Measurements from ENCODE around the gene TRPV5. TPM values are rescaled to one million over a fixed set of nuclear protein-coding genes. Genes with fewer than 3 reads are reported as not detected.

Gene TRPV5
- total RNA-seq, 4 donors from 2014 or later = not detected

GRCh38 chr7:142863891-142864685 lies 69.5 kb downstream of the TRPV5 start:
- no peak overlapping the region for H3K4me3 ChIP-seq (replicated peaks in 1 of 3)
- TF ChIP-seq CTCF (IDR thresholded peaks at IDR 0.05) (no peak), POLR2A (IDR thresholded peaks at IDR 0.05) (no peak)
- 92 to 94% methylated on average over 35 to 36 of the region's 37 CpGs for WGBS, 2 donors
- no peak overlapping the region for H3K27ac ChIP-seq
- no peaks in the 10 kb centered on the region for H3K27me3 ChIP-seq
- intact Hi-C loops (cut with DNase I) = no loop called here
- H3K36me3 ChIP-seq = no peaks in the 10 kb centered on the region
- H3K9me3 ChIP-seq = no peaks in the 10 kb centered on the region
- DNase-seq = no peak
- H3K4me1 ChIP-seq = peaks cover 0 to 7% of the 10 kb centered on the region in 2 donors

- H3K27ac ChIP-seq = no peak overlapping the region
- no peak for TF ChIP-seq POLR2A (IDR thresholded peaks at IDR 0.05)
- TF ChIP-seq CTCF (IDR thresholded peaks at IDR 0.05) = no peak
- DNase-seq = no peak
- H3K4me1 ChIP-seq = peaks cover 0 to 7% of the 10 kb centered on the region in 2 donors
- WGBS, 2 donors = 63 to 79% methylated on average over 7 of the region's 7 CpGs
- no peaks in the 10 kb centered on the region for H3K27me3 ChIP-seq
- intact Hi-C loops (cut with DNase I) = no loop called here
- H3K36me3 ChIP-seq = no peaks in the 10 kb centered on the region
- H3K9me3 ChIP-seq = no peaks in the 10 kb centered on the region
- no peak overlapping the region for H3K4me3 ChIP-seq (replicated peaks in 1 of 3)
These were observed 70.7 kb downstream of the TRPV5 start for GRCh38 chr7:142862786-142863400.

DNA sequence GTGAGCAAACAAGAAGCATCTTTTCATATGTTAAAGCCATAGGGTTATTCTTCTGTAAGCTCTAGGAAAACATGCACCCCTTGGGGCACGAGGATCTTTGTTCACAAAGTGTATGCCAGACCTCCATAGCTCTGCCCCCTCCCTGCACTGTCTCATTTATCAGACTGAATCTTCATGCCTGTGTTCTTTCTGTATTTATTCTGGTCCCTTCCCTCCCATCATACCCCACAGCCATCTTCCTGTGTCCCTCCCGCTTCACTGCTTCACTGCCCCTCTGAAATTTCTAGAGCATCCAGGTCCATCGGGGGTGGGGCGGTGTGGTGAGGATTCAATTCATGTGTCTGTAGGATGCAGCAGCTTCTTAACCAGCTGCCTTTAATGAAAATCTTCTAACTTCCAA lies 71.2 kb downstream of the TRPV5 start:
- peak in 1 of 2 donors; percentile 16 for DNase-seq
- whole genome bisulfite sequencing, 2 donors = 63 to 65% methylated on average over 4 of the region's 4 CpGs
- H3K4me1 ChIP-seq = peaks cover 0 to 7% of the 10 kb centered on the region in 2 donors
- no peak for TF ChIP-seq CTCF (IDR thresholded peaks at IDR 0.05)
- no peak for TF ChIP-seq POLR2A (IDR thresholded peaks at IDR 0.05)
- H3K36me3 ChIP-seq = no peaks in the 10 kb centered on the region
- H3K9me3 ChIP-seq = no peaks in the 10 kb centered on the region
- H3K27ac ChIP-seq = no peak overlapping the region
- H3K27me3 ChIP-seq = no peaks in the 10 kb centered on the region
- intact Hi-C loops (cut with DNase I) = no loop called here
- H3K4me3 ChIP-seq (replicated peaks in 1 of 3) = no peak overlapping the region

GRCh38 chr7:142860968-142861367 lies 72.6 kb downstream of the TRPV5 start:
- H3K27ac ChIP-seq = no peak overlapping the region
- no peak overlapping the region for H3K4me3 ChIP-seq (replicated peaks in 1 of 3)
- no peaks in the 10 kb centered on the region for H3K36me3 ChIP-seq
- no peak for DNase-seq
- WGBS, 2 donors = 84 to 89% methylated on average over 3 of the region's 3 CpGs
- H3K4me1 ChIP-seq = peaks cover 8 to 19% of the 10 kb centered on the region in 2 donors
- no peaks in the 10 kb centered on the region for H3K27me3 ChIP-seq
- TF ChIP-seq CTCF (IDR thresholded peaks at IDR 0.05) (no peak), POLR2A (IDR thresholded peaks at IDR 0.05) (no peak)
- no peaks in the 10 kb centered on the region for H3K9me3 ChIP-seq
- intact Hi-C loops (cut with DNase I) = no loop called here

- no peaks in the 10 kb centered on the region for H3K36me3 ChIP-seq
- peaks cover 8 to 24% of the 10 kb centered on the region in 2 donors for H3K4me1 ChIP-seq
- intact Hi-C loops (cut with DNase I) = loop anchor here (10.0 kb wide), 1 partner anchor 145 kb away; no protein-coding TSS in a partner anchor
- 23 to 27% methylated on average over 5 of the region's 5 CpGs for WGBS, 2 donors
- TF ChIP-seq CTCF (IDR thresholded peaks at IDR 0.05) (no peak), POLR2A (IDR thresholded peaks at IDR 0.05) (no peak)
- H3K27ac ChIP-seq = no peak overlapping the region
- H3K4me3 ChIP-seq (replicated peaks in 1 of 3) = no peak overlapping the region
- no peaks in the 10 kb centered on the region for H3K27me3 ChIP-seq
- DNase-seq = peak; percentile 53 to 58
- H3K9me3 ChIP-seq = no peaks in the 10 kb centered on the region
These were observed 73.7 kb downstream of the TRPV5 start for GRCh38 chr7:142859829-142860228.
